Liver (tissue), 3 donors: ENCODE results near the gene ANKDD1A.

Source experiments
- CTCF ChIP-seq: fragments of 150-350 bp; IDR thresholded peaks from 2 replicates; pipeline ENCODE4 v1.5.1; 2017; ENCODE audit warnings: improper control_type of control experiment, low read depth, low read length; ENCODE audit not compliant: missing input control
- EGR1 ChIP-seq, 2 donors: IDR thresholded peaks; 2 replicates each; pipeline ENCODE4 v1.6.1; 2016 to 2018; ENCODE audit warnings: antibody characterized with exemption in 2 of 2, low read depth in 2 of 2
- GABPA ChIP-seq, 2 donors: IDR thresholded peaks in 1 of 2; conservative IDR thresholded peaks in 1 of 2; 2 replicates each; pipeline ENCODE4 v1.6.1; 2016; ENCODE audit warnings: antibody characterized with exemption in 2 of 2, mild to moderate bottlenecking in 1 of 2, moderate library complexity in 1 of 2
- HNF4A ChIP-seq, 2 donors: conservative IDR thresholded peaks; 2 replicates each; pipeline ENCODE4 v1.6.1; 2016; ENCODE audit warnings: antibody characterized with exemption in 2 of 2, mild to moderate bottlenecking in 2 of 2
- JUND ChIP-seq, 2 donors: IDR thresholded peaks; 2 replicates each; pipeline ENCODE4 v1.6.1; 2016; ENCODE audit warnings: antibody characterized with exemption in 2 of 2
- RAD21 ChIP-seq, 2 donors: IDR thresholded peaks; 2 replicates each; pipeline ENCODE4 v1.6.1; 2016; ENCODE audit warnings: antibody characterized with exemption in 2 of 2, mild to moderate bottlenecking in 2 of 2
- REST ChIP-seq: IDR thresholded peaks from 2 replicates; pipeline ENCODE4 v1.6.1; 2016; ENCODE audit warnings: antibody characterized with exemption, mild to moderate bottlenecking
- SP1 ChIP-seq: IDR thresholded peaks from 2 replicates; pipeline ENCODE4 v1.6.1; 2018; ENCODE audit warnings: antibody characterized with exemption, mild to moderate bottlenecking
- TAF1 ChIP-seq: conservative IDR thresholded peaks from 2 replicates; pipeline ENCODE4 v1.6.1; 2016; ENCODE audit warnings: antibody characterized with exemption, mild to moderate bottlenecking
- YY1 ChIP-seq: IDR thresholded peaks from 2 replicates; pipeline ENCODE4 v1.6.1; 2016; ENCODE audit warnings: antibody characterized with exemption, mild to moderate bottlenecking
- ZBTB33 ChIP-seq: IDR thresholded peaks from 2 replicates; pipeline ENCODE4 v1.6.1; 2016; ENCODE audit warnings: antibody characterized with exemption
- TF ChIP-seq, protein P1 (sequence below): IDR thresholded peaks from 2 replicates; pipeline ENCODE4 v1.6.1; 2016; ENCODE audit warnings: antibody characterized with exemption
- TF ChIP-seq, protein P2 (sequence below): IDR thresholded peaks from 2 replicates; pipeline ENCODE4 v1.6.1; 2016; ENCODE audit warnings: antibody characterized with exemption
- donor health status: healthy.
- donor health status: healthy.

DNA sequence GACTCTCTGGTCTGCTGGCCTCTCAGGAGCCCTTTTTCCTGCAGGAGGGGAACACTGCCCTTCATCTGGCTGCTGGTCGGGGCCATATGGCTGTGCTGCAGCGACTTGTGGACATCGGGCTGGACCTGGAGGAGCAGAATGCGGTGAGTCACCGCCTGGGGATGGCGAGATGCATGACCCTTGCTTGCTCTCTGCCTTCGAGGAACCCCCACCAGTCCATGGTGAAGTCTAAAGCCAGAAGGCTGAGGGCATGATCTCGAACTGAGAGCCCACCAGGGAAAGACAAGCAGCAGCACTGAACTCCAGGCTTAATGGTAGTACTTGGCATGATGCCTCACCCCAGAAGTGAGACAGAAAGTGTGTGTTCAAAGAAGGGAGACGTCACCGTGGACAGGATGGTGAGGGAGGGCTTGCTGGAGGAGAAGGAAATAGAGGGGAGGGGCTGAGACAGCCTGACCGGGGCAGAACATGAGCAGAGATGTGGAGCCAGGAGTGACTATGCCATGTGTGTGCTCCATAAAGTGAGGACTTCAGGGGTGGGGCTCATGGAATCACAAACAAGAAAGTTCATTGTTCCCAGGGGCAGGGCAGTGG is 19.2 kb downstream of the ANKDD1A start:
- TF ChIP-seq HNF4A (conservative IDR thresholded peaks at IDR 0.05), result no peak
- TF ChIP-seq ZBTB33, result no peak
- TF ChIP-seq CTCF, result no peak
- no peak for TF ChIP-seq TAF1
- TF ChIP-seq, protein P1, sequence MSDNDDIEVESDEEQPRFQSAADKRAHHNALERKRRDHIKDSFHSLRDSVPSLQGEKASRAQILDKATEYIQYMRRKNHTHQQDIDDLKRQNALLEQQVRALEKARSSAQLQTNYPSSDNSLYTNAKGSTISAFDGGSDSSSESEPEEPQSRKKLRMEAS, result no peak
- TF ChIP-seq SP1, result no peak
- TF ChIP-seq RAD21 (IDR thresholded peaks at IDR 0.05), result no peak
- no peak for TF ChIP-seq YY1
- TF ChIP-seq, protein P2, sequence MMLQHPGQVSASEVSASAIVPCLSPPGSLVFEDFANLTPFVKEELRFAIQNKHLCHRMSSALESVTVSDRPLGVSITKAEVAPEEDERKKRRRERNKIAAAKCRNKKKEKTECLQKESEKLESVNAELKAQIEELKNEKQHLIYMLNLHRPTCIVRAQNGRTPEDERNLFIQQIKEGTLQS, result no peak
- TF ChIP-seq REST, result no peak
- no peak for TF ChIP-seq GABPA (IDR thresholded peaks at IDR 0.05 in 1 of 2, conservative IDR thresholded peaks at IDR 0.05 in 1 of 2)
- TF ChIP-seq JUND (IDR thresholded peaks at IDR 0.05), result no peak
- TF ChIP-seq EGR1 (IDR thresholded peaks at IDR 0.05; ENCODE audit: low read depth in 2 of 2), result no peak
